T-helper 2 cell (primary cell): ENCODE results near the gene BRINP2.

Source experiments
- DNase-seq, 5 experiments: peaks; one replicate each; pipeline versions ENCODE4 v3.0.0 to v3.0.0-alpha.2; 2012 to 2022

Gene BRINP2

GRCh38 chr1:177273141-177273540 lies 102.4 kb downstream of the BRINP2 start:
- no peak for DNase-seq

- no peak for DNase-seq
Measured at GRCh38 chr1:177274687-177275211, 104.0 kb downstream of the BRINP2 start.

GRCh38 chr1:177275736-177276135 lies 105.0 kb downstream of the BRINP2 start:
- no peak for DNase-seq

- DNase-seq: no peak
Measured at GRCh38 chr1:177278626-177279390, 108.0 kb downstream of the BRINP2 start.

- no peak for DNase-seq
Measured at GRCh38 chr1:177281901-177282300, 111.1 kb downstream of the BRINP2 start.

GRCh38 chr1:177282976-177283375 lies 112.2 kb downstream of the BRINP2 start:
- no peak for DNase-seq

GRCh38 chr1:177283380-177283779 lies 112.6 kb downstream of the BRINP2 start:
- no peak for DNase-seq

- DNase-seq: no peak
Measured at GRCh38 chr1:177286396-177286795, 115.6 kb downstream of the BRINP2 start.

GRCh38 chr1:177287270-177287669 lies 116.5 kb downstream of the BRINP2 start:
- no peak for DNase-seq

GRCh38 chr1:177287994-177288393 lies 117.2 kb downstream of the BRINP2 start:
- no peak for DNase-seq

- no peak for DNase-seq
Measured at GRCh38 chr1:177289532-177289931, 118.8 kb downstream of the BRINP2 start.

GRCh38 chr1:177300431-177300830 lies 129.7 kb downstream of the BRINP2 start:
- DNase-seq: no peak

- no peak for DNase-seq
Measured at GRCh38 chr1:177301425-177302124, 130.8 kb downstream of the BRINP2 start.

- DNase-seq: no peak
Measured at GRCh38 chr1:177302357-177303044, 131.7 kb downstream of the BRINP2 start.

GRCh38 chr1:177305040-177306018 lies 134.6 kb downstream of the BRINP2 start:
- no peak for DNase-seq

- no peak for DNase-seq
Measured at GRCh38 chr1:177306019-177306415, 135.3 kb downstream of the BRINP2 start.

GRCh38 chr1:177306981-177307380 lies 136.2 kb downstream of the BRINP2 start:
- no peak for DNase-seq

GRCh38 chr1:177307771-177308170 lies 137.0 kb downstream of the BRINP2 start:
- DNase-seq: no peak

- DNase-seq: no peak
Measured at GRCh38 chr1:177309880-177310279, 139.1 kb downstream of the BRINP2 start.

- no peak for DNase-seq
Measured at GRCh38 chr1:177310326-177310725, 139.6 kb downstream of the BRINP2 start.

- no peak for DNase-seq
Measured at GRCh38 chr1:177311111-177311510, 140.4 kb downstream of the BRINP2 start.

GRCh38 chr1:177311586-177311985 lies 140.8 kb downstream of the BRINP2 start:
- DNase-seq: no peak
